Thoracic aorta endothelial cell (primary cell): Measurements from ENCODE around the gene RPL35A. TPM values are rescaled to one million over a fixed set of nuclear protein-coding genes. Genes with fewer than 3 reads are reported as not detected.

ENCODE experiments used
- small RNA-seq: library from RNA; depleted of rRNA; stranded (forward); fragments of <200 nt; gene quantifications from one replicate; pipeline ENCODE3, GENCODE V24; 2012
- total RNA-seq: library from RNA; depleted of rRNA; stranded (reverse); fragments of >200 nt; gene quantifications from 2 replicates; pipeline ENCODE4 v1.2.3, GENCODE V29; 2012

The RPL35A gene
- total RNA-seq: 834 and 913 TPM in 2 replicates

GRCh38 chr3:197949778-197950676 is at the start of gene RPL35A:
RPL35A (plus strand) TSS chr3:197950190; CDS start chr3:197950968, 778 bp downstream.

GRCh38 chr3:197959891-197960693 is 10.1 kb downstream of the RPL35A start, which contains the start of gene LMLN:
LMLN (plus strand) TSS chr3:197960217; CDS start chr3:197960246, 29 bp downstream.

Small RNAs within 50 kb of the gene (small RNA-seq; reads per million reads assigned to genes)
- not detected for gene RNU6-621P

Other genes with a start within 250 kb of the RPL35A start
- gene RUBCN, start 213.3 kb upstream of the RPL35A start, total RNA-seq: 17.2 and 20.2 TPM in 2 replicates
- gene FYTTD1, start 200.3 kb upstream of the RPL35A start, total RNA-seq: 62.2 and 65.4 TPM in 2 replicates
- 65.8 and 130 TPM in 2 replicates for gene LRCH3, start 158.9 kb upstream of the RPL35A start, total RNA-seq
- gene LMLN, start 10.0 kb downstream of the RPL35A start, total RNA-seq: 6.5 and 8.8 TPM in 2 replicates